Liver (tissue), 9 donors: ENCODE data around the gene CCDC91. TPM values are rescaled to one million over a fixed set of nuclear protein-coding genes. Genes with fewer than 3 reads are reported as not detected.

Source experiments
- DNase-seq: peaks from one replicate; pipeline ENCODE4 v3.0.0-alpha.2; 2017; ENCODE audit warnings: low spot score
- H3K27ac ChIP-seq, 2 donors: one replicate each; pipeline ENCODE4 v1.7.0; 2013; ENCODE audit warnings: inconsistent platforms in 2 of 2, low read length in 2 of 2, control low read depth in 1 of 2, low read depth in 1 of 2, mild to moderate bottlenecking in 1 of 2
- H3K27me3 ChIP-seq, 4 donors: one replicate each; pipeline versions ENCODE4 v1.6.1 to v1.7.0; 2013; ENCODE audit warnings: low read length in 3 of 4, inconsistent platforms in 1 of 4, mild to moderate bottlenecking in 1 of 4, moderate library complexity in 1 of 4; ENCODE audit not compliant: control insufficient read depth in 4 of 4, insufficient read depth in 4 of 4
- H3K36me3 ChIP-seq, 4 donors: one replicate each; pipeline versions ENCODE4 v1.6.1 to v1.7.0; 2013; ENCODE audit warnings: low read length in 3 of 4, mild to moderate bottlenecking in 3 of 4, low read depth in 1 of 4, moderate library complexity in 1 of 4; ENCODE audit not compliant: control insufficient read depth in 4 of 4, insufficient read depth in 3 of 4
- H3K4me1 ChIP-seq, 4 donors: one replicate each; pipeline versions ENCODE4 v1.6.1 to v1.7.0; 2013; ENCODE audit warnings: low read length in 3 of 4, mild to moderate bottlenecking in 3 of 4, moderate library complexity in 1 of 4; ENCODE audit not compliant: control insufficient read depth in 4 of 4, insufficient read depth in 4 of 4
- H3K4me3 ChIP-seq, 3 donors: one replicate each; pipeline versions ENCODE4 v1.6.1 to v1.7.0; 2013; ENCODE audit warnings: low read length in 3 of 3, control low read depth in 1 of 3, low read depth in 1 of 3, mild to moderate bottlenecking in 1 of 3
- H3K9ac ChIP-seq, 2 donors: one replicate each; pipeline ENCODE4 v1.7.0; 2013; ENCODE audit warnings: low read length in 2 of 2, mild to moderate bottlenecking in 2 of 2, moderate library complexity in 2 of 2, control low read depth in 1 of 2, low read depth in 1 of 2
- H3K9me3 ChIP-seq, 4 donors: one replicate each; pipeline versions ENCODE4 v1.6.1 to v1.7.0; 2013; ENCODE audit warnings: low read length in 3 of 4; ENCODE audit not compliant: control insufficient read depth in 4 of 4
- ATF3 ChIP-seq: IDR thresholded peaks from 2 replicates; pipeline ENCODE4 v1.6.1; 2016; ENCODE audit warnings: antibody characterized with exemption
- CTCF ChIP-seq: fragments of 150-350 bp; IDR thresholded peaks from 2 replicates; pipeline ENCODE4 v1.5.1; 2017; ENCODE audit warnings: improper control_type of control experiment, low read depth, low read length; ENCODE audit not compliant: missing input control
- EGR1 ChIP-seq, 2 donors: IDR thresholded peaks; 2 replicates each; pipeline ENCODE4 v1.6.1; 2016 to 2018; ENCODE audit warnings: antibody characterized with exemption in 2 of 2, low read depth in 2 of 2
- GABPA ChIP-seq, 2 donors: IDR thresholded peaks in 1 of 2; conservative IDR thresholded peaks in 1 of 2; 2 replicates each; pipeline ENCODE4 v1.6.1; 2016; ENCODE audit warnings: antibody characterized with exemption in 2 of 2, mild to moderate bottlenecking in 1 of 2, moderate library complexity in 1 of 2
- HNF4A ChIP-seq, 2 donors: conservative IDR thresholded peaks; 2 replicates each; pipeline ENCODE4 v1.6.1; 2016; ENCODE audit warnings: antibody characterized with exemption in 2 of 2, mild to moderate bottlenecking in 2 of 2
- HNF4G ChIP-seq: IDR thresholded peaks from 2 replicates; pipeline ENCODE4 v1.6.1; 2016; ENCODE audit warnings: antibody characterized with exemption
- JUND ChIP-seq, 2 donors: IDR thresholded peaks; 2 replicates each; pipeline ENCODE4 v1.6.1; 2016; ENCODE audit warnings: antibody characterized with exemption in 2 of 2
- MAX ChIP-seq: IDR thresholded peaks from 2 replicates; pipeline ENCODE4 v1.6.1; 2016; ENCODE audit warnings: antibody characterized with exemption
- NR2F2 ChIP-seq: IDR thresholded peaks from 2 replicates; pipeline ENCODE4 v1.6.1; 2016; ENCODE audit warnings: antibody characterized with exemption
- SP1 ChIP-seq: IDR thresholded peaks from 2 replicates; pipeline ENCODE4 v1.6.1; 2018; ENCODE audit warnings: antibody characterized with exemption, mild to moderate bottlenecking
- TAF1 ChIP-seq: conservative IDR thresholded peaks from 2 replicates; pipeline ENCODE4 v1.6.1; 2016; ENCODE audit warnings: antibody characterized with exemption, mild to moderate bottlenecking
- YY1 ChIP-seq: IDR thresholded peaks from 2 replicates; pipeline ENCODE4 v1.6.1; 2016; ENCODE audit warnings: antibody characterized with exemption, mild to moderate bottlenecking
- ZBTB33 ChIP-seq: IDR thresholded peaks from 2 replicates; pipeline ENCODE4 v1.6.1; 2016; ENCODE audit warnings: antibody characterized with exemption
- WGBS: extraction: QIAGEN DNeasy Blood & Tissue Kit; methylation state at CpG from one replicate; pipeline ENCODE4 v1.1.7; 2013; 5-methylcytosine and 5-hydroxymethylcytosine counted together
- polyA plus RNA-seq, 2 donors: library from polyadenylated mRNA; stranded (reverse) in 1 of 2; unstranded in 1 of 2; fragments of 200-250 nt in 1 of 2; fragments of >200 nt in 1 of 2; fragmentation: Nextera tagmentation in 1 of 2; extraction: Ambion mirVana in 1 of 2; gene quantifications; one replicate each; pipeline versions ENCODE4 v1.2.1 to v1.2.3, GENCODE V29; 2013 to 2015
- total RNA-seq, 2 donors: library from RNA; depleted of rRNA; stranded (reverse); fragments of >200 nt; gene quantifications; one replicate each; pipeline ENCODE4 v1.2.3, GENCODE V29; 2014
- donor health status: healthy.
- donor health status: healthy.
- donor health status: healthy.
- donor health status: healthy.
- donor health status: healthy.

Gene CCDC91
- total and polyA plus RNA-seq, 4 donors = 8.4 to 29.0 (median 15.1) TPM

- Histone ChIP-seq H3K27me3 (no peaks in the 10 kb centered on the region), H3K9me3 (no peaks in the 10 kb centered on the region), H3K9ac (no peak overlapping the region), H3K4me3 (no peak overlapping the region), H3K27ac (no peak overlapping the region), H3K4me1 (no peaks in the 10 kb centered on the region), H3K36me3 (no peaks in the 10 kb centered on the region)
- TF ChIP-seq MAX = no peak
- TF ChIP-seq CTCF = no peak
- TF ChIP-seq ATF3 = no peak
- no peak for TF ChIP-seq JUND (IDR thresholded peaks at IDR 0.05)
- TF ChIP-seq SP1 = no peak
- TF ChIP-seq EGR1 (IDR thresholded peaks at IDR 0.05; ENCODE audit: low read depth in 2 of 2) = no peak
- no peak for DNase-seq
Observed at GRCh38 chr12:28446031-28446430, 255.8 kb downstream of the CCDC91 start.

- no peaks in the 10 kb centered on the region for H3K27me3 ChIP-seq
- no peak overlapping the region for H3K9ac ChIP-seq
- no peaks in the 10 kb centered on the region for H3K9me3 ChIP-seq
- H3K4me1 ChIP-seq = no peaks in the 10 kb centered on the region
- no peak for DNase-seq
- WGBS = 96% methylated on average over 4 of the region's 4 CpGs
- H3K4me3 ChIP-seq = no peak overlapping the region
- TF ChIP-seq HNF4A (conservative IDR thresholded peaks at IDR 0.05) (no peak), JUND (IDR thresholded peaks at IDR 0.05) (no peak), ATF3 (no peak), GABPA (IDR thresholded peaks at IDR 0.05 in 1 of 2, conservative IDR thresholded peaks at IDR 0.05 in 1 of 2) (no peak), CTCF (no peak), ZBTB33 (no peak), SP1 (no peak), EGR1 (IDR thresholded peaks at IDR 0.05; ENCODE audit: low read depth in 2 of 2) (no peak), TAF1 (no peak), YY1 (no peak), NR2F2 (no peak), HNF4G (no peak)
- no peaks in the 10 kb centered on the region for H3K36me3 ChIP-seq
- H3K27ac ChIP-seq = no peak overlapping the region
Observed at GRCh38 chr12:28453686-28454085, 263.4 kb downstream of the CCDC91 start.
